Tibial nerve (tissue), 4 donors: ENCODE results near the gene ELF2. TPM values are rescaled to one million over a fixed set of nuclear protein-coding genes. Genes with fewer than 3 reads are reported as not detected.
"Not testable (repeated sequence)": the region's sequence is repeated elsewhere in the genome, so short reads cannot be mapped to it uniquely, and the experiment has no call there.

Source experiments
- DNase-seq, 2 donors: peaks; one replicate each; pipeline ENCODE4 v3.0.0-alpha.2; 2019; ENCODE audit warnings: low spot score in 2 of 2
- H3K27ac ChIP-seq, 4 donors: fragments of 200-600 bp; sonication (generic) in 3 of 4; one replicate each; pipeline ENCODE4 v1.5.1; 2017 to 2019; ENCODE audit warnings: mild to moderate bottlenecking in 1 of 4
- H3K27me3 ChIP-seq, 2 donors: fragments of 200-600 bp; sonication (generic) in 1 of 2; one replicate each; pipeline versions ENCODE4 v1.5.1 to v1.6.0; 2017 to 2019
- H3K36me3 ChIP-seq, 3 donors: fragments of 200-600 bp; sonication (generic); one replicate each; pipeline ENCODE4 v1.5.1; 2018 to 2019
- H3K4me1 ChIP-seq, 4 donors: fragments of 200-600 bp; sonication (generic) in 3 of 4; one replicate each; pipeline ENCODE4 v1.5.1; 2017 to 2019
- H3K4me3 ChIP-seq, 4 donors: fragments of 200-600 bp; sonication (generic) in 3 of 4; one replicate each; pipeline ENCODE4 v1.5.1; 2017 to 2019; ENCODE audit warnings: mild to moderate bottlenecking in 1 of 4, moderate library complexity in 1 of 4
- H3K9me3 ChIP-seq, 4 donors: fragments of 200-600 bp; sonication (generic) in 3 of 4; one replicate each; pipeline ENCODE4 v1.5.1; 2017 to 2019
- CTCF ChIP-seq, 5 experiments: fragments of 200-600 bp in 3 of 5; fragments of 450-650 bp in 2 of 5; sonication (generic) in 3 of 5; IDR thresholded peaks; one replicate each; pipeline ENCODE4 v1.5.1; 2016 to 2019; ENCODE audit warnings: antibody characterized with exemption in 5 of 5, mild to moderate bottlenecking in 3 of 5, moderate library complexity in 2 of 5
- EP300 ChIP-seq, 2 donors: sonication (generic); formaldehyde crosslinking; IDR thresholded peaks; one replicate each; pipeline ENCODE4 v1.6.1; 2017; ENCODE audit warnings: antibody characterized with exemption in 2 of 2, mild to moderate bottlenecking in 1 of 2
- POLR2A ChIP-seq, 2 donors: fragments of 450-650 bp; IDR thresholded peaks; one replicate each; pipeline ENCODE4 v1.6.1; 2017; ENCODE audit warnings: antibody characterized with exemption in 2 of 2, mild to moderate bottlenecking in 2 of 2, moderate library complexity in 2 of 2
- WGBS, 2 donors: methylation state at CpG; one replicate each; pipeline ENCODE4 v1.1.5; 2018; 5-methylcytosine and 5-hydroxymethylcytosine counted together
- total RNA-seq, 4 donors: library from RNA; depleted of rRNA; stranded (reverse); fragments of >200 nt; gene quantifications; one replicate each; pipeline ENCODE4 v1.1.0, GENCODE V29; 2016

Gene ELF2
- total RNA-seq, 4 donors from 2014 or later, result 47.1 to 62.8 (median 54.1) TPM

DNA sequence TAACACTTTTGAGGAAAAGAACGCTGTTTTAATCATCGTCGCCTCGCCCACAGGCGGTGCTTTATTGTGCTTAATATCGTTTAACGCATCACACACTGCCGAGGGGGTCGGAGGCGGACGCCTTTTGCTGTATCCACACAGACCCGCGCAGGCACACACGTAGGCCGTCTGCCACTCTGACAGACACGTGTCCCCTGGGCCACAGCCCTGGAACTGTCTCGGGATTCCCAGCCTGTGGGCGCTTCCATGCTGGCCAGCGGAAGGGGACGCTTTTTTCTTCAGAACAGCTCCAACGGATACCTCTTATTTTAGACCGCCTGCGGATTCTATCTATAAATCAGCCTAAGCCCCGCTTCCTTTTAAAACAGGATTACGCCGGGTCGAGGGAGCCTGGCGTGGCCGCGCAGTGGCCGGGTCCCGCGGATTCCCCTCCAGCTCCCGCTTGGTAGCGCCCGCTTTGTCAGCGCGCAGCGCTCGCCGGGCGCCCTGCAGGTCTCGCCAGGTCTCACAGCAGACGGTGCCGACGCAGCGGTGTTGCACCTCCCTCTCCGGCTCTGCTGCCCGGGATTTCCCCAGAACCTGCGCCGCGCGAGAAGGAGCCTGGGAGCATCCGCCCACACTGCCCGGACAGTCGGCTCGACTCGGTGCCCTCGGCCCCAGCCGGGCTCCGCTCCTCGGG lies 161.6 kb downstream of the ELF2 start, which contains the start of gene NOCT:
Gene NOCT, plus strand, starts transcription at position 513 of the 679 bp plus-strand sequence. CDS start 201 bp downstream, outside the sequence.
- peak; percentile 57 to 85 for TF ChIP-seq EP300 (IDR thresholded peaks at IDR 0.05)
- TF ChIP-seq CTCF (IDR thresholded peaks at IDR 0.05), result peak in 4 of 5 experiments; percentile 13 to 70 (median 40)
- TF ChIP-seq POLR2A (IDR thresholded peaks at IDR 0.05), result peak; percentile 82 to 84
- 0 to 1% methylated on average over 35 to 37 of the region's 62 CpGs for WGBS, 2 donors
- DNase-seq, result peak; percentile 60 to 71
- Histone ChIP-seq H3K27ac (peak within 1 kb of the TSS; percentile 81 to 87 (median 82)), H3K9me3 (no peaks in the 10 kb centered on the region), H3K36me3 (no peaks in the 10 kb centered on the region), H3K4me1 (peaks cover 0 to 31% (median 12%) of the 10 kb centered on the region in 4 donors), H3K4me3 (peak within 1 kb of the TSS; percentile 61 to 82 (median 72)), H3K27me3 (no peaks in the 10 kb centered on the region)

DNA sequence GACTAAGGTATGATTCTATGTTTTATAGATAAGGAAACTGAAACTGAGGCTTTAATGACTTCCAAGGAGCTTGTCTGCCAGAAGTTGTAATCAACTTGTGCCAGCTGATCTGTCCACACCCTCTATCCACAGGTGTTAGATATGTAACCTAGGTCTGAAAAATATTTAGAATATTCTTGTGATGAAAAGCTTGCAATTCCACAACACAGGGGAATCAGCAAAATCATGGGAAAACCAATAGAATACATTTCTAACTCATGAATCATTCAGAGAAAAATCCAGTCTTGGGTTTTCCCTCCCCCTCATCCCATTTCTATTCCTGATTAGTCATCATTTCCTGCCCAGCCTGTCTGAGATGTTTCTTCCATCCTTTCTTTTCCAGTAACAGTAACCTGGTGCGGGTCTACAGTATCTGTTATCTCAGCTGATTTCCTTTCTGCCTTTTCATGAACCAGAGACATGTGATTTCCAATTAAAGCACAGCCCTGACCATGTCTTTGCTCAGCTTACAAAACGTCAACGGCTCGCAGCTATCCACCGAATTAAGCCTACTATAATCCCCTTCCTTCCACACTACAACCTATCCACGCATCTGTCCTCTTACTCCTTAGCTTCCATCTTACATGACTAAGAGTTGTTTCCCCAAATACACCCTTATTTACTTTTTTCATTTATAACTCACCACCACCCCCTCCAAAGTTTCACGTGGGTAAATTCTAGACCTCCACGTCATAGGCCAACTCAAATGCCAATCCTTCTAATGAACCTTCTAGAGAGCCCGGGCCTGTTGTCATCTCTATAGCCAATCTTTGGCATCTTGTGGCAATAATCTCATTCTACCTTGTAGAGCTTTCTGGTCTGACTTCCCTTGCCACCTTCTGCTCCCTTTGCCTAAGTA lies 162.4 kb downstream of the ELF2 start:
- H3K27ac ChIP-seq, result peak overlapping the region; percentile 81 to 87 (median 82)
- peaks cover 0 to 32% (median 12%) of the 10 kb centered on the region in 4 donors for H3K4me1 ChIP-seq
- H3K9me3 ChIP-seq, result no peaks in the 10 kb centered on the region
- peak in 1 of 2 donors; percentile 24 for DNase-seq
- H3K27me3 ChIP-seq, result no peaks in the 10 kb centered on the region
- WGBS, 2 donors, result 14 to 31% methylated on average over 9 of the region's 9 CpGs
- peak overlapping the region; percentile 61 to 82 (median 72) for H3K4me3 ChIP-seq
- no peaks in the 10 kb centered on the region for H3K36me3 ChIP-seq
- TF ChIP-seq EP300 (IDR thresholded peaks at IDR 0.05) (peak in 1 of 2 donors; percentile 71), CTCF (IDR thresholded peaks at IDR 0.05) (no peak), POLR2A (IDR thresholded peaks at IDR 0.05) (no peak)

DNA sequence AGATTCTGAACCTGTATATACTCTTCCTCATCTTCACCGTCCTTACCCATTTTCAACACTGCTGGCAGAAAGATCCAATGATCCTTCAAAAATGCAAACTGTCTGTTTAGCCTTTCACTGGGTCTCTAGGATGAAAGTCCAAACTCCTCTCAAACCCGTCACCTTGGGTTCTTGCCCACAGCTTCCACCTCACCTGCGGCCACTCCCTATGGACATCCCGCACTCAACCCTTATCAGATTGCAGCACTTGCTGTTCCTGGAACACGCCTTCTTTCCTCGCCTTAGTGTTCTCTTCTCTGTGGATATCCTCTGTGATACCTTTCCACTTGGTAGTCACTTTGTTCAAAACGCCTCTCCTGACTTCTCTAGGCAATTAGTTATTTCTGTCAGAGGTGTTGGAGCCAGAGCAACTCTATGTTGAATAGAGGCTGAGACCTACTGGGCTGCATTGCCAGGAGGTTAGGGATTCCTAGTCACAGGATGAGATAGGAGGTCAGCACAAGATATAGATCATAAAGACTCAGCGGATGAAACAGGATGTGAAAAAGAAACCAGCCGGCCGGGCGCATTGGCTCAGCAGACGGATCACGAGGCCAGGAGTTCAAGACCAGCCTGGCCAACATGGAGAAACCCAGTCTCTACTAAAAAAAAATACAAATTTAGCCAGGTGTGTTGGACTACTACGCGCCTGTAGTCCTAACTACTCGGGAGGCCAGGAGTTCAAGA lies 165.6 kb downstream of the ELF2 start:
- Histone ChIP-seq H3K27me3 (no peaks in the 10 kb centered on the region), H3K27ac (peak overlapping the region in 1 of 4 donors; percentile 40), H3K4me3 (no peak overlapping the region), H3K36me3 (no peaks in the 10 kb centered on the region), H3K9me3 (peaks cover 0 to 3% (median 0%) of the 10 kb centered on the region in 4 donors), H3K4me1 (peaks cover 0 to 21% (median 11%) of the 10 kb centered on the region in 4 donors)
- no peak for TF ChIP-seq CTCF (IDR thresholded peaks at IDR 0.05)
- TF ChIP-seq EP300 (IDR thresholded peaks at IDR 0.05), result no peak
- no peak for TF ChIP-seq POLR2A (IDR thresholded peaks at IDR 0.05)
- DNase-seq, result no peak
- 87% methylated on average over 16 of the region's 16 CpGs for whole genome bisulfite sequencing, 2 donors

GRCh38 chr4:139009702-139010101 lies 167.3 kb downstream of the ELF2 start:
- H3K27ac ChIP-seq, result no peak overlapping the region
- no peak for DNase-seq
- no peaks in the 10 kb centered on the region for H3K27me3 ChIP-seq
- H3K9me3 ChIP-seq, result peaks cover 0 to 3% (median 0%) of the 10 kb centered on the region in 4 donors
- no peaks in the 10 kb centered on the region for H3K36me3 ChIP-seq
- peaks cover 0 to 15% (median 6%) of the 10 kb centered on the region in 4 donors for H3K4me1 ChIP-seq
- no peak overlapping the region for H3K4me3 ChIP-seq
- TF ChIP-seq EP300 (IDR thresholded peaks at IDR 0.05) (no peak), POLR2A (IDR thresholded peaks at IDR 0.05) (no peak)
- WGBS, 2 donors, result 31 to 38% methylated on average over 1 of the region's 1 CpG

GRCh38 chr4:139008278-139008677 lies 168.7 kb downstream of the ELF2 start:
- 90 to 96% methylated on average over 7 of the region's 7 CpGs for WGBS, 2 donors
- not testable (repeated sequence) for H3K27ac ChIP-seq, H3K4me1 ChIP-seq, H3K4me3 ChIP-seq, H3K27me3 ChIP-seq, DNase-seq, H3K36me3 ChIP-seq, H3K9me3 ChIP-seq
